Cerebellar nuclear complex (tissue), 1 donor: ENCODE measurements around the gene NASP.
"Not testable (repeated sequence)": the region's sequence is repeated elsewhere in the genome, so short reads cannot be mapped to it uniquely, and the experiment has no call there.

Experiments used
- DNase-seq, 2 experiments: peaks; one replicate each; lab custom pipeline; 2025; lab: John Stamatoyannopoulos, UW

The NASP gene

DNA sequence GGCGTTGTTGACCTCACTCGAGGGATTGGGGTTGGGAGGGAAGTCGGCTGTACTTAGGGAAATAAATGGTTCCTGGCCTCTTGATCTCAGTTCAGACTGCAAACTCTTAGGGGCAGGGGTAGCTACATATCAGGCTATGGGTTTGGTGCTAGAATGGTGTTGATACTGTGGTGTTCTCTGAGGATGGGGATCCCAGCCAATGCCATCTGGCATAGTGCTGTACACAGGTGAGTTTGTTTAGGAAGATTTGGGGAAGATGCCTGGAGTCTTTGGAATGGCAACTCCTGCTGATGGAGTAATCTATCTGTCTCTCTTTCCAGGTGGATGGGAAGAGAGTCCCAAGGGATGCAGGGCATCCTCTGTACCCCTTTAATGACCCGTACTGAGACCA is 14.3 kb upstream of the NASP start:
- DNase-seq: peak in 1 of 2 experiments; percentile 2

DNA sequence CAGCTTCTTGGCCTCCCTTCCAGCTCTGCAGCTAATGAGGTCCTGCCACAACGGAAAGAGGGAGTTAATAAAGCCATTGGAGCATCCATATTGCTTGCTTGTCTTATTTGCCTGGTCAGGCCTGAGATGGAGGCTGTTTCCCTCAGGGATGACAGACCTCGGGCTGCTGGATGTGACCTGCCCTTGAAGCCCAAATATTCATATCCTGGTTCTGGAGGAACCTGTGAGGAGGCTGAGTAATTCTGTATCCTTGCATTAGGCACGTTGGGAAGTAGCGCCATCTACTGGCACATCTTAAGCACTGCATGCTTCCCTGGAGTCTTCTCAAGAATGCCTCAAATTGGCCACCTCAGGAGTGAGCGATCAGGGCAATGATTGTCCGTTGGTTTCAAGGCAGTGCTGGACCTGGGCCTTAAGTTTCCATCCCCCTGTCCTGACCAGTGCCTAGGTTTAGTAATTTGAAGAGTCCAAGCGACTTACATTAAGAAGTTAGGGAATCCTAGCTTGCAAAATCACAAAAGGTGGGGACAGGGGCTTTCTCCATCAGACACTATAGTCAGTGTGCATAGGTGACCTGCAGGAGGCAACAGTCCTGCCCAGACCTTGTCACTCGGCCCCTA is 13.8 kb upstream of the NASP start:
- peak in 1 of 2 experiments; percentile 68 for DNase-seq

DNA sequence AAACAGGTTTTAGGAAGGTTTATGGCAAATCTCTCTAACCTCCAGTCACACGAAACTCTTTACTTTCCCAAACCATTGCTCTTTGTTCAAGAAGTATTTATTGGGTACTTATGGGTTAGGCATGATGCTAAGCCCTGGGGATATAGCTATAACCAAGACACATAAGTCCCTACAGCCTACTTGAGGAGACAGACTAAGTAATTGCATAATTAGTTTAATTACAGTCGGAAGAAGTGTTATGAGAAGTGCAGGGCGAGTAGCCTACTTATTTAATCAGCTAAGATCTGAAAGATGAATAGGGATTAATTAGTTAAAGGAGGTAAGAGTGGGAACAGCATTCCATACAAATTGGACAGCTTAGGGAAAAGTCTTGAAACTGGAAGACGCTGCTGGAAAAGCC is 13.2 kb upstream of the NASP start:
- DNase-seq: no peak

DNA sequence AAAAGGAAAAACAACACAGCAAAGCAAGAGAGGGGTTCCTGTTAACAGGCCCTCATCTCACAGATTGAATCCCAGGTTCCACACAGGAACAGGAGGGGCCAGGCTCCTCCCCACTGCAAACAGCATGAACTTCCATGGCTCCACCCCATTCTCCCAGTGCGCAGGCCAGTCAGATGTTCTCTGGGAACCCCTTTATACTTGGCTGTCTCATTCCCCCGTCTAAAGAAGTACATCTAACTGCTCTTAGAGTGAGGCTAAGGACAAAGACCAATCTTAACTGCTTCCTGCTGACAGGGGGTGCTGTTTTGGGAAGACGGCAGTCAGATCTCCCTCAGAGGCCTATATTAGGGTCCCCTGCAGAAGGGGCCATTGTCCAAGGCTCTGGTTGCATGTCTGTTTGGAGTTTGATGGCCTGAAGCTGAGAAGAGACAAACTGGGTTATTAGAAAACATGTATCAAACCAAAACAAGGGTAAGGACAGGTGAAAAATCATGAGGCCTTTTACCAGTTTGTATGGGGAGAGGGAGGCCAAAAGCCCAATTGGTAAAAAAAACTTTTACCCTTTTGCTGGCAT is 10.5 kb upstream of the NASP start:
- no peak for DNase-seq

DNA sequence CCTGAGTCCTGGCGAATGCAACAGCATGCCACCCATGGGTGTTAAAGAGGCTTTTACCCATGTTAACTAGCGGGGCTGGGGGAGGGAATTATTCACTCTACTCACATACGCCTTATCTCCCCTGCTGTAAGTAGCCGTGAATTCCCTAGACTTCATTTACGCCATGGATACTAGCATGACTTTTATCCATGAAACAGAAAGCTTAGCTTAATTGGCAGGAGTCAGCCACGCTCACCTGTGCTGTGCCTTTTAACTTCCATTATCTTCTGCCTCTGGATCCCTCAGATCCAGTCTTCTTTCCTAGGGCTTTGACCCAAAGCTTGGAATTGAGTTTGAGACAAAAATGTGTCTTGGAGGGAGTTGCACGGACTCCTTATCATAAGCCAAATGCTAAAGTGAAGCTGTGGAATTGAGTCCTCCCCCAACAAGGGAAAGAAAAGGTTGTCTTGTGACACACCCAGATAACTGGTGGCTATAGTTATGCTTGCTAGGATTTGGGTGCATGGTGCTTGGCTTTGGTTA is 9.7 kb upstream of the NASP start:
- no peak for DNase-seq

DNA sequence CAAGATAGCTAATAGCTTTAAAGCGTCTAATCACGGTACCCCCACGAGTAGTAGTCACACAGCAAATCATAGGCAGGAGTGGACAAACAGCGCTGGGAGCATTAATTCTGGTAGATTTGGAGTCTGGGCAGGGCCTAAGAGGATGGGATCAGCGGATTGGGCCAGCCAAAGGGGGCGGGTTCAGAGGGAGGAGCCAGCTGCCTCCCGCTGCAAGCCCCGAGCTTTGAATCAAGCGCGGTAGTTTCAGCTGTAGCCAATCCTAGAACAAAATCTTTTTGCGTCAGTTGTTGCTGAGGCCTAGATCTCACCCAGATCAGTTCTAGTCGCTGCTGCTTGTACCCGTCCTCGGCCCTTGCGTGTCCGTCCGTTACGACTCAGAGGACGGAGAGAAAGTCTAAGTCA is 576 bp upstream of the NASP start:
- DNase-seq: peak; percentile 90 to 97

DNA sequence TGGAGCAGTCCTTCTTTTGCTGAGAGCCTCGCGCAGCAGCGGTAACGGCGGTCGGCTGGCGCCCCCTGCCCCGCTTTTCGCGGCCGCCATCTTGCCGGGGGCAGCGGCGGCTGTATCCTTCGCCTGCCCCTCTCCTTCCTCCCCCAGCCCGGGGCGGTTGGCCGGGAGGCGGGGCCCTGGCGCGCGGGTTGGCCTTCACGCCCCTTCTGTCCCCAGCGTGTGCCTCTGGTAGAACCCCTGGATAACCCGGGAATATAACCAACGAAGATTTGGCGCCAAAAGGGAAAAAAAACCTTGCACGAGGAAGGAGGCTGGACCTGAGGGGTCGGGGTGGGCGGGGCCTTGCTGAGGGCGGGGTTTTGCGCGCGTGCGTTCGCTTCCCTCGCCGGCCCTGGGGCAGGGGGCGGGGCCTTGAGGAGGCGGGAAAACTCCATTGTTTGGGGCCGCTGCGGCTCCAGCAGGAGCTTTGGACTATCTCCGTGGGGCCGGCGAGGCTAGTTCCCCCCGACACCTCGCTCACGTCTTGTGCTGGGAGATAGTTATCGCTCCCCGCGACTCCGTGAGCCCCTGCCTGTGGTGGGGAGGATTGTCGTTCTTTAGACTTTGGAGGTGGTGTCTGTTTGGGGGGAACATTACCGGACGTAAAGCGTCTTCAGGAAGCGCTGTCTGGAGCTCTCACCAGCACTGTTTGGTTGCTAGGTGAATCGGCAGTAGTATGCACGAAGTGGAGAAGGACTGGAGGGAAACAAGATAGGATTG is 689 bp downstream of the NASP start:
- peak in 1 of 2 experiments; percentile 37 for DNase-seq

DNA sequence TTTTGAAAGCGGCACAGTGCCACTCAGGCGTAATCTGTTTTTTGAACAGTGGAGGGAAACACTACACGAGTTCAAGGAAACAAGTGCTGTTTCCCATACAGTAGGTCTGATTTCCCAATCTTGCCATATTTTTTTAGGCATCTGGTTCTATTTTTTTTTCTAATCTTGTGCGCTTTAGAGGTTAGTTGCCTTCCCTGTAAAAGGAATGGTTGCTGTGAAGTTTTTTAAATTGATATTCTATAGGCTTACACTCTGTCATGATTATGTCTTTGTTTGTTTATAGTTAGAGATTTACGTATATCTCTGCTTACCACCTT is 1.2 kb downstream of the NASP start:
- DNase-seq: no peak

DNA sequence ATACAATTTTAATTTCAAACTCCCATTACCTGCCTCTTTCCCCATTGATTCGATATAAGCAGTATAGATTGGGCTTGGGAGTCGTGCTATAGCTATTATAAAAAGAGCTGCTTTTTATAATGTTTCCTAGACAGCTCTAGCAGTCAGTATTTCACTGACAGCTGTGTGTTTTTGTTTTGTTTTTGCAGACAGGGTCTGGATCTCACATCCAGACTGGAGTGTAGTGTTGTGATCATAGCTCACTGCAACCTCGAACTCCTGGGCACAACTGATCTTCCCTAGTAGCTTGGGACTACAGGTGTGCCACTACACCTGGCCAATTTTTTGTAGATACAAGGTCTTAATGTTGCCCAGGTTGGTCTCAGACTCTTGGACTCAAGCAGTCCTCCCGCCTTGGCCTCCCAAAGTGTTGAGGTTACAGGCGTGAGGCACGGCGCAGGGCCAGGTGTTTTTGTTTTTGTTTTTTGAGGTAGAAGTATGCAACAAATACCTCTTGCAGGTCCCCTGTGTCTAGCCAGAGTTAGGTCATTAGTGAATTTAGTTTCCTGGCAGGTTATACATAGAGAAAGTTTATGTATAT is 1.7 kb downstream of the NASP start:
- DNase-seq: no peak

DNA sequence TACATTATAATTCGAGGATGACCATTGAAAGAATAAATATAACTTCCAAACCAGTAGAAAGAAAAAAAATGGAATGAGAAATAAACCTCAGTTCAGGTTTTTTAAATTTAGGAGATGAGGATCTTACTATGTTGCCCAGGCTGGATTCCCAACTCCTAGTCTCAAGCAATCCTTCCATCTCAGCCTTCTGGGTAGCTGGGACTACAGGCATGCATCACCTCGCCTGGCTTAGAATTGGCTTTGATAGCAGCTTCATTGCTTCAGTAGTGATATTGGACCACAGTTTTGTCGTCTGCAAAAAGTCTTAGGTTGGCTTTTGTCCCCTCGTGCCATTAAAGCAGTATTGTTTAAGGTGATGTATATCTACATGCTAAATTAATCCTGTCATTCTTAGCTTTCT is 2.9 kb downstream of the NASP start:
- no peak for DNase-seq

DNA sequence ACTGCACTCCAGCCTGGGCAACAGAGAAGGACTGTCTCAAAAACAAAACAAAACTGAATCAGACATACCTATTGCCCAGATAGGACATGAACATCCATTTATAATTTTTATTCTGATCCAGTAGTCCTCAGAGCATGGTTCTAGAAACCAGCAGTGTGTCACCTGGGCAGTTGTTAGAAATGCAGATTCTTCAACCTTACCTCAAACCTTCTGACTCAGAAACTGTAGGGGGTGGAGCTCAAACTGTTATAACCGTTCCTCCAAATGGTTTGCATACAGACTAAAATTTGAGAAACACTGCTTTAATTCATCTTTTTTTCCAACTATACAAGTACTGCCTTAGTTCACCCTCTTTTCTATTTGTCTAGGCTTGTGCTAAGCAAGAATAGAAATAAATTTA is 6.0 kb downstream of the NASP start:
- DNase-seq: no peak

DNA sequence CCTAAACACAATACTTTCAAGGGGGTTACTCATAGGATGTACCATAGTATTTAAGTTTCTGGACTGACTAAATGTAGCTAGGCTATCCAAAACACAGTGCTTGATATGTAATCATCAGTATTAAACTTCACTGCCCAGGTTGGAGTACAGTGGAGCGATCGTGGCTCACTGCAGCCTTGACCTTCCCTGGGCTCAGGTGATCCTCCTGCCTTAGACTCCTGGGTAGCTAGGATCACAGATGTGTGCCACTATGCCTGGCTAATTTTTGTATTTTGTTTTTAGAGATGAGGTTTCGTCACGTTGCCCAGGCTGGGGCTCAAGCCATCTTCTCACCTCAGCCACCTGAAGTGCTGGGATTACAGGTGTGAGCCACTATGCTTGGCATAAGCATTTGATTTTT is 10.6 kb downstream of the NASP start:
- no peak for DNase-seq

DNA sequence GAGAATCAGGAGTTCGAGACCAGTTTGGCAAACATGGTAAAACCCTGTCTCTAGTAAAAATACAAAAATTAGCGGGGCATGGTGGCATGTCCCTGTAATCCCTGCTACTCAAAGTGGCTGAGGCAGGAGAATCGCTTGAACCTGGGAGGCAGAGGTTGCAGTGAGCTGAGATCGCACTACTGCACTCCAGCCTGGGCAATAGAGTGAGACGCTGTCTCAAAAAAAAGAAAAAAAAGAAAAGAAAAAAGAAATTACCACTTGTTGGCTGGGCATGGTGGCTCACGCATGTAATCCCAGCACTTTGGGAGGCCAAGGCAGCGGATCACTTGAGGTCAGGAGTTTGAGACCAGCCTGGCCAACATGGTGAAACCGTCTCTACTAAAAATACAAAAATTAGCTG is 12.9 kb downstream of the NASP start:
- DNase-seq: not testable (repeated sequence)

DNA sequence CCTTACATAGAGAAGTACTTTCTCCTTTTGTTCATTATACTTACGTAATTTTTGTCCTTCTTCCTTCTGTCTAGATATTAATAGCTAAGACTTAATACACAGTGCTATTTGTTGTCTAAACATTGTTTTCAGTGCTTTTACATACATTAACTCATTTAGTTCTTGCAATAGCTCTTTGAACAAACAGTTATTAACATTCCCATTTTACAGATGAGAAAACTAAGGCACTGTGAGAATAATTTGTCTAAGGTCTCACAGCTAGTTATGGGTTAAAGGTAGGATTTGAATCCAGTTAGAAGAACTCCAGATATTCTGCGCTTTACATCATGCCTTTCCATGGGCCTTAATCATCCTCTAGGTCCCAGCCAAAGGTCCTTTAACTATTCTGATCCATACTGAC is 20.4 kb downstream of the NASP start:
- no peak for DNase-seq

DNA sequence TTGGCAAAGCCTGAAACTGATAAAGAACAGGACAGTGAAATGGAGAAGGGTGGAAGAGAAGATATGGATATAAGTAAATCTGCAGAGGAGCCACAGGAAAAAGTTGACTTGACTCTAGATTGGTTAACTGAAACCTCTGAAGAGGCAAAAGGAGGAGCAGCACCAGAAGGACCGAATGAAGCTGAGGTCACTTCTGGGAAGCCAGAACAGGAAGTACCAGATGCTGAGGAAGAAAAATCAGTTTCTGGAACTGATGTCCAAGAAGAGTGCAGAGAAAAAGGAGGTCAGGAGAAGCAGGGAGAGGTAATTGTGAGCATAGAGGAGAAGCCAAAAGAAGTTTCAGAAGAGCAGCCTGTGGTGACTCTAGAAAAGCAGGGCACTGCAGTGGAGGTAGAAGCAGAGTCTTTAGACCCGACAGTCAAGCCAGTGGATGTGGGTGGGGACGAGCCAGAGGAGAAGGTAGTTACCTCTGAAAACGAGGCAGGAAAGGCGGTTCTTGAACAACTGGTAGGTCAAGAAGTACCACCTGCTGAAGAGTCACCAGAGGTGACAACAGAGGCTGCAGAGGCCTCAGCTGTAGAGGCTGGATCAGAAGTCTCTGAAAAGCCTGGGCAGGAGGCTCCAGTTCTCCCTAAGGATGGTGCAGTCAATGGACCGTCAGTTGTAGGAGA is 23.7 kb downstream of the NASP start:
- DNase-seq: no peak

DNA sequence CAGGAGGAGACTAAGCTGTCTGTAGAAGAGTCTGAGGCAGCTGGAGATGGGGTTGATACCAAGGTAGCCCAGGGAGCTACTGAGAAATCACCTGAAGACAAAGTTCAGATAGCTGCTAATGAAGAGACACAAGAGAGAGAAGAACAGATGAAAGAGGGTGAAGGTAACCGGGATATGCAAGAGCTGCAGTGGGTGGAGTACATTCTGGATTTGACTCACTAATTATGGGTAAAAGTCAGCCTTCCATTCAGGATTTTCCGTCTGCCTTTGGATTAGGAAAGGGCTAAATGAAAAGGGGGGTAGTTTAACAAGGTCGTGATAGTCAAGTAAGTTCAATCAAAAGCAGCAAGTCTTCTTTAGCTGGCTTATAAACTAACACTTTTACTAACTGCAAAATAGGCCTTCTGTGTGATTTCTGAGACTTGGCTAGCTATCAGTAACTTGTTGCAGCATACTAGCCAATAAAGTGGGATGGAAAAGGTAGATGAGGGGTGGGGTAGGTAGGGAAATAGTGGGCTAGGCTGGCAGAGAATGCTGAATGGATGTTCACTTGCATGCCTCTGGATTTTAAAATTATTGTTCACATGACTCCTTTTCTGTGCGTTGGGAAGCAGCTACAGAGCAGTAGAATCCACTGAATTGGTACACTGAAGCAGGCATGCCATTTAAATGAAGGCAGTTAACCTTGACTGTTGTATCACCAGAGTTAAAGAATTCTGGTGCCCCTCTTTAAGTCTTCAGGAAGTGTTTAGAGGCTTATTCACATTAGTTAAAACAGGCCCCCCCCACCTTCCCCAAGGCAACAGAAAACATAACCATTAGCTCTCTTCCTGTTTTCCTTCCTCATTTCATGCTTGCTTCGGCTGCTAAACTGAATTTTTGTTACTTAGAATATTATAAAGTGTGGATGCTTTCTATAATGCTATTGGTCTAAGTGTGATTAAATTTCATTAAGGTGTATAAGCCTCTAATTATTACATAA is 24.6 kb downstream of the NASP start:
- no peak for DNase-seq

DNA sequence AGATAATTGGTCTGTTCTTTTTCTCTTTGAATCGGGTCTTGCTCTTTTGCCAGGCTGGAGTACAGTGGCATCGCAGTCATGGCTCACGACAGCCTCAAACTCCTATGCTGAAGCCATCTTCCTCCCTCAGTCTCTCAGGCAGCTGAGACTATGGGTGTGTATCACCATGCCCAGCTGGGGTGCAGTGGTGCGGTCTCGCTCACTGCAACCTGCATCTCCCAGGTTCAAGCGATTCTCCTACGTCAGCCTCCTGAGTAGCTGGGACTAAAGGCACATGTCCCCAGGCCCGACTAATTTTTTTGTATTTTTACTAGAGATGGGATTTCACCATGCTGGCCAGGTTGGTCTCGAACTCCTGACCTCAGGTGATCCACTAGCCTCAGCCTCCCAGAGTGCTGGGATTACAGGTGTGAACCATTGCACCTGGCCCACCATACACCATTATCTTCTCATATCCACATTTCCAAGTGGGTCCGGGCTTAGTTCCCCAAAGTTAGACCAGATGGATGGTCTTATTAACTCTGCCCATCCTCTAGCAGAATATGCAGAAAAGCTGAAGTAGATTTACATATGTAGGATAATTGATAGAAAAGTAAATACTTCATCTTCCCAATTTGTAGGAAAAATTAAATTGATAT is 26.9 kb downstream of the NASP start:
- no peak for DNase-seq

DNA sequence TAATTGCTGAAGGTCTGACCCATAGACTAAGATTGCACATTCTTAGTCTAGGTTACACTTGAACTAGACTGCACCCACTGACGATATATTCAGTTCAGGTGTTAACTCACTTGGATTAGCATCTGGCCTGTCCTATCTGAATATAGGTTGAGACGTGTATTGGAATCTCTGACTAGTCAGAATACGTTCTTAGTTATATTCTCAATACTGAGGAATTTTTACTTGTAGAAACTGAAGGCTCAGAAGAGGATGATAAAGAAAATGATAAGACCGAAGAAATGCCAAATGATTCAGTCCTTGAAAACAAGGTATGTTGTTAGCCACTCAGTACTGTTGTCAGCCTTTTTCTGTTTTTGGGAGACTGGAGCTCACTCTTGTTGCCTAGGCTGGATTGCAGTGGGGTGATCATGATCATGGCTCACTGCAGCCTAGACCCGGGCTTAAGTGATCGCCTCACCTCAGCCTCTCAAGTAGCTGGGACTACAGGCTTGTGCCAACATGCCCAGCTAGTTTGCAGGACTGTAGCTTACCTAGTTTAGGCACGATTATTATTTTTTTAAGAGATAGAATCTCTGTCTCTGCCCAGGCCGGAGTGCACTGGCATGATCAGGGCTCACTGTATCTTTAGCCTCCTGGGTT is 29.2 kb downstream of the NASP start:
- no peak for DNase-seq

DNA sequence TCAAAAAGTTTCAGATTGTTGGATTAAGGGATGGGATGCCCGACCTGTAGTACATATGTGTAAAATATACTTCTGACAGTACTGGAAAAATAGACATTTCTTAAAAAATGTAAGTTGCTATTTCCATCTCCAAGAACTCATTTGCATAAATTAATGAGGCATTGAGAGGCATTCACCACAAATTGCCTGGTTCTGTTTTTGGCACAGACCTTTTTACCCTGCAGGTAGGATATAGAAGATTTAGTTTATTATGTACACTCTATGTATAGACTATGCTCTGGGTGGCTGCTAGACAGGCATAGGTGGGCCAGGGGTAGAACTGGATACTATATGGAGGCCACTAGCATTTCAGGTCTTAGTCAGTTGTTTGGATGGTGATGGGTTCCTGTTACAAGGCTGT is 32.0 kb downstream of the NASP start:
- DNase-seq: no peak

DNA sequence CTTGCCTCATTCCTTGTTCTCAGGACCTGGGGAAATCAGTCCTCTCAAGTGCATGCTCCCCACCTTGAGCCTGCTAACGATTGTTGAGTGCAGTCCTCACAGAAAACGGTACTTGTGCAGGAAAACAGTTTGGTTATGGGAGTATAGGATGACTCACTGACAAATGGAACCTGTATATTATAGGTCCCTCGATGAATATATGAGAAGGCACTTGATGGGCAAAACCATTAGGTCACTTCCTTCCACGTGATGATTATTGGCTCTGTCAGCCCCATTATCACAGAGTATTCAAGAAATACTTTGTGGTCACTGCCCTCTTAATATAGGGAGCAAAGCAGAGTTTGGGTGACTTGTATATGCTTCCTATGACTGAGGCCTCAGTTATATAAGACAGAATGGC is 33.8 kb downstream of the NASP start:
- no peak for DNase-seq
